Activated naive CD8-positive, alpha-beta T cell treated with anti-CD3 and anti-CD28 coated beads for 36 hours (primary cell): ENCODE measurements around the gene PTPN7. TPM values are rescaled to one million over a fixed set of nuclear protein-coding genes. Genes with fewer than 3 reads are reported as not detected.
"Not testable (repeated sequence)": the region's sequence is repeated elsewhere in the genome, so short reads cannot be mapped to it uniquely, and the experiment has no call there.

Experiments
- DNase-seq: peaks from one replicate; pipeline ENCODE4 v3.0.0; 2021
- H3K27ac Mint-ChIP-seq: one replicate; pipeline ENCODE4 v1.8.0; 2022; ENCODE audit warnings: mild to moderate bottlenecking, moderate library complexity, mixed read lengths
- H3K27me3 Mint-ChIP-seq: one replicate; pipeline ENCODE4 v1.8.0; 2022; ENCODE audit warnings: mild to moderate bottlenecking, mixed read lengths
- H3K36me3 Mint-ChIP-seq: one replicate; pipeline ENCODE4 v1.8.0; 2021; ENCODE audit warnings: mild to moderate bottlenecking, mixed read lengths
- H3K4me1 Mint-ChIP-seq: one replicate; pipeline ENCODE4 v1.8.0; 2021; ENCODE audit warnings: mixed read lengths
- H3K4me3 Mint-ChIP-seq: one replicate; pipeline ENCODE4 v1.8.0; 2022; ENCODE audit warnings: mild to moderate bottlenecking, moderate library complexity, mixed read lengths
- H3K9me3 Mint-ChIP-seq: one replicate; pipeline ENCODE4 v1.8.0; 2022; ENCODE audit warnings: mixed read lengths
- total RNA-seq, 2 experiments: library from RNA; stranded (reverse); gene quantifications; one replicate each; pipeline ENCODE4 v1.2.3, GENCODE V29; 2021

Gene PTPN7
- total RNA-seq, 2 experiments from 2014 or later: 317 to 329 TPM

DNA sequence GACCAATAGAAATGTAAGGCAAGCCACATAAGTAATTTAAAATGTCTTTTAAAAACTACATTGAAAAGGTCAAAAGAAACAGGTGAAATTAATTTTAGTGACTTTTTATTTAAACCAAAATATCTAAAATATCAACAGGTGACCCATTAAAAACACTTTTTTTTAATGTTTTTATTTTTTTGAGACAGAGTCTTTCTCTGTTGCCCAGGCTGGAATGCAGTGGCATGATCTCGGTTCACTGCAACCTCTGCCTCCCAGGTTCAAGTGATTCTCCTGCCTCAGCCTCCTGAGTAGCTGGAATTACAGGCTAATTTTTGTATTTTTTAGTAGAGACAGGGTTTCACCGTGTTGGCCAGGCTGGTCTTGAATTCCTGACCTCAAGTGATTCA lies 20.3 kb upstream of the PTPN7 start:
- not testable (repeated sequence) for H3K27me3 Mint-ChIP-seq, DNase-seq, H3K4me3 Mint-ChIP-seq, H3K27ac Mint-ChIP-seq, H3K36me3 Mint-ChIP-seq, H3K9me3 Mint-ChIP-seq
- H3K4me1 Mint-ChIP-seq: peaks cover 10% of the 10 kb centered on the region

- no peak overlapping the region for H3K4me3 Mint-ChIP-seq
- peaks cover 10% of the 10 kb centered on the region for H3K4me1 Mint-ChIP-seq
- no peak for DNase-seq
- no peaks in the 10 kb centered on the region for H3K36me3 Mint-ChIP-seq
- no peaks in the 10 kb centered on the region for H3K27me3 Mint-ChIP-seq
- H3K9me3 Mint-ChIP-seq: no peaks in the 10 kb centered on the region
- no peak overlapping the region for H3K27ac Mint-ChIP-seq
Observed at GRCh38 chr1:202179828-202180750, 19.7 kb upstream of the PTPN7 start.

GRCh38 chr1:202176949-202177927 lies 16.8 kb upstream of the PTPN7 start:
- no peaks in the 10 kb centered on the region for H3K9me3 Mint-ChIP-seq
- H3K27me3 Mint-ChIP-seq: no peaks in the 10 kb centered on the region
- no peaks in the 10 kb centered on the region for H3K36me3 Mint-ChIP-seq
- H3K4me1 Mint-ChIP-seq: no peaks in the 10 kb centered on the region
- H3K4me3 Mint-ChIP-seq: no peak overlapping the region
- no peak overlapping the region for H3K27ac Mint-ChIP-seq
- no peak for DNase-seq

DNA sequence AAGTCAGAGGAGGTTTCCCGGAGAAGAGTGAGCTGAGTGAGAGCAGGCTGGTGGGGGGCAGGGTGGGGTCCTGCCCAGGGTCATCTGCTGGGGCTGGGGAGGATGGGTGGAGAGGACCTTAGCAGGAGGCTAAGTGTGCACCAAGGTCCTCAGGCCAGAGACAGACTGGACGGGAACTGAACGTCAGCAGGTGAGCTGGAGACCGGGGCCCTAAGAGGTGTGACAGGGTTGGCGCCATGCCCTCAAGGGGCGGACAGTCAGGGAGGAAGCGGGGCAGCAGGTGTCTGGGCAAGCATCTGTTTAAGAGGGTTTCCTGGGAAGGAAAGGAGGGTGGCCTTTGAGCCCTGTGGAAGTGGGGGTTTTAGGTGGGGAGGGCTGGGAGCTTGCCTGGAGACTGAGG lies 13.6 kb upstream of the PTPN7 start:
- no peaks in the 10 kb centered on the region for H3K36me3 Mint-ChIP-seq

GRCh38 chr1:202172015-202172355 lies 11.6 kb upstream of the PTPN7 start:
- Mint-ChIP-seq H3K27ac (no peak overlapping the region), H3K36me3 (no peaks in the 10 kb centered on the region), H3K4me1 (peaks cover 3% of the 10 kb centered on the region), H3K9me3 (no peaks in the 10 kb centered on the region), H3K4me3 (no peak overlapping the region), H3K27me3 (no peaks in the 10 kb centered on the region)
- no peak for DNase-seq

More for the DNA sequence above, 13.6 kb upstream of the PTPN7 start:
- no peak overlapping the region for H3K27ac Mint-ChIP-seq
- no peak overlapping the region for H3K4me3 Mint-ChIP-seq
- DNase-seq: no peak
- H3K9me3 Mint-ChIP-seq: no peaks in the 10 kb centered on the region
- H3K4me1 Mint-ChIP-seq: peaks cover 3% of the 10 kb centered on the region
- no peaks in the 10 kb centered on the region for H3K27me3 Mint-ChIP-seq

DNA sequence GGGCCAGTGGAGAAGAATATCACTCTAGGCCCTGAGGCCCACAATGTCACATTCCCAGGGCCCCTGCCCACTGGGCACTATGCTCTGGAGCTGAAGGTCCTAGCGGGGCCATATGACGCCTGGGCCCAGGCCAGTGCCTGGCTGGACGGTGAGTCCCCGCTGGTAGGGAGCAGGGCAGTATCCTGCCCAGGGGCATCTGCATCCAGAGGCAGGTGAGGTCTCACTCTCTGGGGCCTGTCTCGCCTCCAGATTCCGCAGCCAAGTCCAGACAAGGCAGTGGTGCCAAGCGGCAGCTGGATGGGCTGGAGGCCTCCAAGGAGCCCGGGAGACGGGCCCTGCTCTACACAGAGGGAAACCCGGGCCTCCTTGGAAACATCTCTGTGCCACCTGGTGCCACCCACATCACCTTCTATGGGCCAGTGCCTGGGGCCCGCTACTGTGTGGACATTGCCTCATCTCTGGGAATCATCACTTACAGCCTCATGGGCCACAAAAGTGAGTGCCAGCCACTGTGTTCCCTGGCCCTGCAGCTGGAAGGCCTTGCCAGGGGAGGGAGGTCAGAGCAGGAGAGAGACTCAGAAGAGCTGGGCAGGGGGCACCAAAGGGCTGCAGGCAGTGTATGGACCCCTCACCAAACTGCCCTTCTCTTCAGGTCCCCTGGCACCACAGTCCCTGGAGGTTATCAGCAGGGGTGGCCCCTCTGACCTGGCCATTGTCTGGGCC lies 11.1 kb upstream of the PTPN7 start:
- Mint-ChIP-seq H3K27ac (no peak overlapping the region), H3K36me3 (no peaks in the 10 kb centered on the region)

DNA sequence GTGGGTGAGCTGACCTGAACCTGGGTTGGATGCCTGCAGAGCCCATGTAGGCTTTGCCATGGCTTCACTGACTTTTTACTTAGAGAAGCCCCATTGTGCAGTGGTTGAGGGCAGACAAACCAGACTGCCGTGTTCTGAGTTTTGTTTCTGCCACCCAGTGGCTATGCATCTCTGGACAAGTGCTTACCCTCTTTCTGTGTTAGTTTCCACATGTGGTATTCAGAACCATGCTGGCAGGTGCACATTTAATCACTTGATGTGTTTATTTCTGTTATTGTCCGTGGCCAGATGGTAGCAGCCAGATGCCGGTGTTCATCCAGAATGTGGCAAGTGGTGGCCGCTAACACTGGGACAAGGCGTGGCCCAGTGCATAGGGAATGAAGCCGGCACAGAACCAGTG lies 10.3 kb upstream of the PTPN7 start:
- Mint-ChIP-seq H3K4me1 (peaks cover 14% of the 10 kb centered on the region), H3K36me3 (no peaks in the 10 kb centered on the region), H3K9me3 (no peaks in the 10 kb centered on the region), H3K27ac (no peak overlapping the region), H3K4me3 (no peak overlapping the region), H3K27me3 (no peaks in the 10 kb centered on the region)
- DNase-seq: no peak

More for the DNA sequence above, 11.1 kb upstream of the PTPN7 start:
- no peaks in the 10 kb centered on the region for H3K9me3 Mint-ChIP-seq
- no peak for DNase-seq
- no peaks in the 10 kb centered on the region for H3K27me3 Mint-ChIP-seq
- H3K4me3 Mint-ChIP-seq: no peak overlapping the region
- peaks cover 7% of the 10 kb centered on the region for H3K4me1 Mint-ChIP-seq

DNA sequence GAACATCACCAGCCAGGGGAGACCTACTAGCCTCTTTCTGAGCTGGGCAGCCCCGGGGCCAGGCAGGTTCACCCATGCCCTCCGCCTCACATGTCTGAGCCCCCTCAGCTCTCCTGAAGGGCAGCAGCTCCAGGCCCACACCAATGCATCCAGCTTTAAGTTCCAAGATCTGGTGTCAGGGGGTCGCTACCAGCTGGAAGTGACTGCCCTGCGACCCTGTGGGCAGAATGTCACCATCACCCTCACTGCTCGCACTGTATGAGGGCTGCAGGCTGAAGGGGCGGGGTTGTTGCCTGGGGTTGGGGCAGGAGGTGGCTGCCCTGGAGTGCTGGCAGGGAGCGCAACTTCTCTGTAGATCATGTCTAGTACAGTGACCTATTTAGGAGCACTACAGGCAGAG lies 8.5 kb upstream of the PTPN7 start:
- Mint-ChIP-seq H3K27me3 (no peaks in the 10 kb centered on the region), H3K4me1 (peaks cover 31% of the 10 kb centered on the region), H3K9me3 (no peaks in the 10 kb centered on the region), H3K27ac (no peak overlapping the region), H3K4me3 (no peak overlapping the region), H3K36me3 (no peaks in the 10 kb centered on the region)
- no peak for DNase-seq

DNA sequence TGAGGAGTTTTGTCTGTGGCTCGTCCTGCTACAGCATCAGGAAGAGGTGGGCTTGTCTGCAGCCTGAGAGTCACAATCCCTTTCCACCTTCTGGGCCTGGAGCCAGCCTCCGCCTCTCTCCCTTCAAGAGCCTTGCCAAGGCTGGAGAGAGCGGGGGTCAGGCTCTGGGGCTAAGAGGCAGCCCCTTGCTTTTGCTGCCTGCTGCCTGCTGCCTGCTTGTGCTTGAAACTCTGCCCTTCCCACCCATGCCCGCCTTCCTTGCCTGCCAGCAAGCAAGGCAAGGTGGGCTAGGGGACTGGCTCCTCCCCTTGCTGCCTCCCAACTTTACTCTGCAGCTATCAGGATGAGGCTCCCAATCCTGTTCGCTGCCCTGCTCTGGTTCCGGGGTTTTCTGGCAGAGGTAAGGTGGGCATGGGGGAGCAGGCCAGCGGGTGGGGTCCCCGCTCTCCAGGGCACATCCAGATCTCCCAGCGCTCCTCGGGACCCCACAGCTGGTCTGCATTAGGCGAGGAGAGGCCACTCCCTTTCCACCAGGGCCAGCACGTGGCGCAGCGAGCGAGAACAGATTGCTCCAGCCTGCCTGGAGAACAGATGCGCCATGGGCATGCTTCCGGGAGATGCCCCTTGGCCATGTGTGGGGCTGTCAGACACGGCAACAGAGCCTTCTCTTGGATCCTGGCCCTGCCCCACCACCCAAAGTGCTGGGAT lies 7.5 kb upstream of the PTPN7 start:
- Mint-ChIP-seq H3K4me1 (peaks cover 40% of the 10 kb centered on the region), H3K9me3 (no peaks in the 10 kb centered on the region), H3K36me3 (no peaks in the 10 kb centered on the region), H3K27ac (no peak overlapping the region), H3K27me3 (no peaks in the 10 kb centered on the region), H3K4me3 (no peak overlapping the region)
- no peak for DNase-seq

DNA sequence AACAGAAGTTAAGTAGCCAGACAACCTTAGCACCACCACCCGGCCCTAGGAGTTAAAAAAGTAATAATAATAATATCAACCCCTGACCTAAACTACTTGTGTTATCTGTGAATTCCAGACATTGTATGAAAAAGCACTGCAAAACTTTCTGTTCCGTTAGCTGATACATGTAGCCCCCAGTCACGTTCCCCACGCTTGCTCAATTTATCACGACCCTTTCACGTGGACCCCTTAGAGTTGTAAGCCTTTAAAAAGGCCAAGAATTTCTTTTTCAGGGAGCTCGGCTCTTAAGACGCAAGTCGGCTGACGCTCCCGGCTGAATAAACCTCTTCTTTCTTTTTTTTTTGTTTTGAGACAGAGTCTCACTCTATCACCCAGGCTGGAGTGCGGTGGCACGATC lies 6.7 kb upstream of the PTPN7 start:
- not testable (repeated sequence) for H3K27ac Mint-ChIP-seq, DNase-seq, H3K36me3 Mint-ChIP-seq, H3K27me3 Mint-ChIP-seq, H3K4me3 Mint-ChIP-seq, H3K9me3 Mint-ChIP-seq
- H3K4me1 Mint-ChIP-seq: peaks cover 48% of the 10 kb centered on the region

GRCh38 chr1:202165942-202166843 lies 5.8 kb upstream of the PTPN7 start:
- DNase-seq: no peak
- Mint-ChIP-seq H3K4me3 (peak overlapping the region; percentile 79), H3K27me3 (no peaks in the 10 kb centered on the region), H3K4me1 (peaks cover 54% of the 10 kb centered on the region), H3K36me3 (no peaks in the 10 kb centered on the region), H3K27ac (peak overlapping the region; percentile 99), H3K9me3 (no peaks in the 10 kb centered on the region)

DNA sequence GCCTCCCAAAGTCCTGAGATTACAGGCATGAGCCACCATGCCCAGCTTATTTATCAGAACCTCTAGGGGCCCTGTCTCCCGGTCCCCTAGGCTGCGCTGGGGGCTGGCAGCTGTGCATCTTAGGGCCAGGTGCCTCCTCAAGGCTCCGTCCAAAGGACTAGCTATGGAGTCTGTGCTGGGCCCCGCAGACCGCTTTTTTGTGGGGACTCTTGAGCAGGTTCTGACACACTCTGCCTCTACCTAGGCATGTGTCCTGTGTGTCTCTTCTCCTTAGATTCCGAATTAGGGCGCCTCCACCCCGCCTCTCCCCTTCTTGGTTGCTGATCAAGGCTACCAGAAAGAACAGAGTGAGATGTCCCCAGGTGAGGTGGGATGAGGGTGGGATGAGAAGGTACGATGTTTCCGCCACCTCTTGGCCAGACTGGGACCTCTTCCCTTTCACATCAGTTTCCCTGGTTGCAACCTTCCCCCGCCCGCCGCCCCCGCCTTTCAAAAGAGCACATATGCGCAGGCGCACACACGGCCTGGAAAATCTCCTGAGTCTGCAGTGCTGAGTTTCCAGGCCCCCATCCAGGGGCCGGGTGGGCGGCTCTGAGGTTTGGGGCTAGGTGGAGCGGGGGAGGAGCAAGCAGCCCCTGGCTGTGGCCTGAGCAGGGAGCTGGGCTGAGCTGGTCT lies 5.0 kb upstream of the PTPN7 start:
- peak; percentile 65 for DNase-seq
- H3K36me3 Mint-ChIP-seq: peaks cover under 1% of the 10 kb centered on the region
- H3K27me3 Mint-ChIP-seq: no peaks in the 10 kb centered on the region
- peaks cover 61% of the 10 kb centered on the region for H3K4me1 Mint-ChIP-seq
- H3K4me3 Mint-ChIP-seq: peak overlapping the region; percentile 79
- peak overlapping the region; percentile 99 for H3K27ac Mint-ChIP-seq
- no peaks in the 10 kb centered on the region for H3K9me3 Mint-ChIP-seq
